ENCODE results near the gene CSNK1A1.

- TF ChIP-seq CTCF (IDR thresholded peaks at IDR 0.05) (no peak), POLR2A (IDR thresholded peaks at IDR 0.05) (no peak)
These were observed 42.1 kb upstream of the CSNK1A1 start for GRCh38 chr5:149593370-149593769.
